NCI-H1694 (cell line): ENCODE measurements around the gene PGS1.

ENCODE experiments used
- DNase-seq: peaks from one replicate; lab custom pipeline; 2025; lab: John Stamatoyannopoulos, UW

The PGS1 gene

GRCh38 chr17:78387977-78388941, 9.8 kb downstream of the PGS1 start:
- no peak for DNase-seq

GRCh38 chr17:78390241-78391050, 12.0 kb downstream of the PGS1 start:
- peak; percentile 96 for DNase-seq

- DNase-seq, result no peak
These were observed 12.6 kb downstream of the PGS1 start for GRCh38 chr17:78391051-78391431.

GRCh38 chr17:78391843-78392242, 13.4 kb downstream of the PGS1 start:
- no peak for DNase-seq

GRCh38 chr17:78392295-78392694, 13.8 kb downstream of the PGS1 start:
- no peak for DNase-seq

GRCh38 chr17:78393575-78393974, 15.1 kb downstream of the PGS1 start:
- DNase-seq, result no peak

- no peak for DNase-seq
These were observed 15.8 kb downstream of the PGS1 start for GRCh38 chr17:78394209-78394608.

GRCh38 chr17:78395155-78395554, 16.7 kb downstream of the PGS1 start:
- DNase-seq, result no peak

GRCh38 chr17:78396441-78397337, 18.2 kb downstream of the PGS1 start:
- no peak for DNase-seq

- DNase-seq, result no peak
These were observed 19.2 kb downstream of the PGS1 start for GRCh38 chr17:78397681-78398101.

- DNase-seq, result no peak
These were observed 19.9 kb downstream of the PGS1 start for GRCh38 chr17:78398390-78398789.

- DNase-seq, result no peak
These were observed 20.7 kb downstream of the PGS1 start for GRCh38 chr17:78399028-78399692.

- no peak for DNase-seq
These were observed 21.3 kb downstream of the PGS1 start for GRCh38 chr17:78399693-78400144.

- DNase-seq, result no peak
These were observed 22.3 kb downstream of the PGS1 start for GRCh38 chr17:78400581-78401240.

- no peak for DNase-seq
These were observed 22.8 kb downstream of the PGS1 start for GRCh38 chr17:78401246-78401645.

GRCh38 chr17:78401891-78402290, 23.4 kb downstream of the PGS1 start:
- DNase-seq, result no peak

- no peak for DNase-seq
These were observed 25.4 kb downstream of the PGS1 start for GRCh38 chr17:78403822-78404221.

- no peak for DNase-seq
These were observed 27.9 kb downstream of the PGS1 start for GRCh38 chr17:78406396-78406795.

GRCh38 chr17:78406920-78407319, 28.5 kb downstream of the PGS1 start:
- DNase-seq, result no peak

- no peak for DNase-seq
These were observed 29.0 kb downstream of the PGS1 start for GRCh38 chr17:78407387-78408000.
